GM12892 (cell line): ENCODE results near the gene CCDC136.

ENCODE experiments used
- POLR2A ChIP-seq: IDR thresholded peaks from 2 replicates; pipeline ENCODE4 v1.6.1; 2011; ENCODE audit warnings: low read depth, low read length, control low read depth
- POLR2AphosphoS5 ChIP-seq: IDR thresholded peaks from 2 replicates; pipeline ENCODE4 v1.6.1; 2011; ENCODE audit warnings: low read depth, low read length, control low read depth
- TAF1 ChIP-seq: IDR thresholded peaks from 2 replicates; pipeline ENCODE4 v1.6.1; 2011; ENCODE audit warnings: low read depth, mild to moderate bottlenecking, control low read depth, low read length, borderline replicate concordance

GRCh38 chr7:128781126-128781525, 10.6 kb upstream of the CCDC136 start:
- TF ChIP-seq POLR2A (no peak), POLR2AphosphoS5 (no peak), TAF1 (no peak)
